Mammary epithelial cell (primary cell): ENCODE results near the gene DDX23.

Experiments
- EZH2 ChIP-seq: IDR thresholded peaks from 2 replicates; pipeline ENCODE4 v1.6.1; 2012; ENCODE audit warnings: low read length, inconsistent platforms, borderline replicate concordance
- TF ChIP-seq, protein P1 (sequence below), 2 donors: IDR thresholded peaks in 1 of 2; conservative IDR thresholded peaks in 1 of 2; 2 replicates each; pipeline ENCODE4 v1.5.1; 2011 to 2012; ENCODE audit warnings: inconsistent platforms in 2 of 2, low read length in 2 of 2, mild to moderate bottlenecking in 2 of 2, control low read depth in 1 of 2, low read depth in 1 of 2; ENCODE audit not compliant: insufficient read depth in 1 of 2; ENCODE audit errors: extremely low read depth in 1 of 2

DNA sequence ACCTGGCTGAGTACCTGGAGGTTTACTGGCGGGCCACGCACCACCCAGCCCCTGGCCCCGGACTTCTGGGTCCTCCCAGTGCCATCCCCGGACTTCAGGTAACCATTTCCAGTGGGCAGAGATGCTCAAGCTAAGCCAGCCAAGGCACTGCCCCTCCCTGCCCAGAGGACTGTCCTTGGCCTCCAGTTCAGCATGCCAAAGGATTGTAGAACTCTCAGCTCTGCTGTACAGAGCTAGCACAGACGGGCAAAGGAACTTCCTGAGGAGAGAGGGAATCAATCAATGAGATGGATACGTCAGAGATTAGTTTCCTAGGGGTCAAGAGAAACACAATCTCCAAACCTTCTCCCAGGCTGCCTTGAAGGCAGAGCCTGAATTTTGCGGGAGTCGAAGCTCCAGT is 24.9 kb downstream of the DDX23 start:
- TF ChIP-seq, protein P1, sequence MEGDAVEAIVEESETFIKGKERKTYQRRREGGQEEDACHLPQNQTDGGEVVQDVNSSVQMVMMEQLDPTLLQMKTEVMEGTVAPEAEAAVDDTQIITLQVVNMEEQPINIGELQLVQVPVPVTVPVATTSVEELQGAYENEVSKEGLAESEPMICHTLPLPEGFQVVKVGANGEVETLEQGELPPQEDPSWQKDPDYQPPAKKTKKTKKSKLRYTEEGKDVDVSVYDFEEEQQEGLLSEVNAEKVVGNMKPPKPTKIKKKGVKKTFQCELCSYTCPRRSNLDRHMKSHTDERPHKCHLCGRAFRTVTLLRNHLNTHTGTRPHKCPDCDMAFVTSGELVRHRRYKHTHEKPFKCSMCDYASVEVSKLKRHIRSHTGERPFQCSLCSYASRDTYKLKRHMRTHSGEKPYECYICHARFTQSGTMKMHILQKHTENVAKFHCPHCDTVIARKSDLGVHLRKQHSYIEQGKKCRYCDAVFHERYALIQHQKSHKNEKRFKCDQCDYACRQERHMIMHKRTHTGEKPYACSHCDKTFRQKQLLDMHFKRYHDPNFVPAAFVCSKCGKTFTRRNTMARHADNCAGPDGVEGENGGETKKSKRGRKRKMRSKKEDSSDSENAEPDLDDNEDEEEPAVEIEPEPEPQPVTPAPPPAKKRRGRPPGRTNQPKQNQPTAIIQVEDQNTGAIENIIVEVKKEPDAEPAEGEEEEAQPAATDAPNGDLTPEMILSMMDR (conservative IDR thresholded peaks at IDR 0.05 in 1 of 2, IDR thresholded peaks at IDR 0.05 in 1 of 2; ENCODE audit: extremely low read depth in 1 of 2, insufficient read depth in 1 of 2, low read depth in 1 of 2, low read length in 2 of 2) = no peak
- TF ChIP-seq EZH2 = no peak
